Keratinocyte (primary cell): Measurements from ENCODE around the gene S100P. TPM values are rescaled to one million over a fixed set of nuclear protein-coding genes. Genes with fewer than 3 reads are reported as not detected.
A peak's percentile ranks its signal among the peaks of the same experiment; 100 is the strongest.

ENCODE experiments used
- DNase-seq: peaks from one replicate; pipeline ENCODE4 v3.0.0-alpha.2; 2011; ENCODE audit warnings: low read depth, missing footprints, low spot score
- FAIRE-seq: peaks from 2 replicates; lab custom pipeline; 2011; peaks lifted over from hg19 to GRCh38; lab: Jason Lieb, UNC
- H2AFZ ChIP-seq: 2 replicates; pipeline ENCODE4 v1.6.0; 2012; ENCODE audit warnings: low read length, control low read depth, inconsistent platforms; ENCODE audit not compliant: control insufficient read depth
- H3K27ac ChIP-seq: 2 replicates; pipeline ENCODE4 v1.5.1; 2011; ENCODE audit warnings: low read length; ENCODE audit not compliant: control insufficient read depth, insufficient read depth
- H3K27me3 ChIP-seq: 3 replicates; pipeline ENCODE4 v1.6.0; 2011; ENCODE audit warnings: low read length; ENCODE audit not compliant: control insufficient read depth, insufficient read depth; ENCODE audit errors: extremely low read depth
- H3K36me3 ChIP-seq, 2 experiments: 2 replicates in 1 of 2; 3 replicates in 1 of 2; pipeline ENCODE4 v1.5.1; 2011; ENCODE audit warnings: low read length in 2 of 2, mild to moderate bottlenecking in 1 of 2; ENCODE audit not compliant: control insufficient read depth in 2 of 2, insufficient read depth in 2 of 2; ENCODE audit errors: extremely low read depth in 1 of 2
- H3K4me1 ChIP-seq: 3 replicates; pipeline ENCODE4 v1.5.1; 2011; ENCODE audit warnings: low read length; ENCODE audit not compliant: control insufficient read depth, insufficient read depth; ENCODE audit errors: extremely low read depth
- H3K4me2 ChIP-seq: 3 replicates; pipeline ENCODE4 v1.6.0; 2011; ENCODE audit warnings: low read depth, low read length; ENCODE audit not compliant: control insufficient read depth, insufficient read depth; ENCODE audit errors: extremely low read depth
- H3K4me3 ChIP-seq, 3 experiments: fragments of 200-600 bp in 1 of 3; sonication (generic) in 1 of 3; 2 replicates in 2 of 3; 3 replicates in 1 of 3; pipeline ENCODE4 v1.5.1; 2011 to 2016; ENCODE audit warnings: low read length in 3 of 3, mild to moderate bottlenecking in 3 of 3, control low read depth in 2 of 3, inconsistent platforms in 1 of 3, low read depth in 1 of 3, mixed read lengths in 1 of 3, mixed run types in 1 of 3, moderate library complexity in 1 of 3; ENCODE audit not compliant: control insufficient read depth in 2 of 3, insufficient read depth in 2 of 3; ENCODE audit errors: extremely low read depth in 1 of 3
- H3K79me2 ChIP-seq: 2 replicates; pipeline ENCODE4 v1.6.0; 2012; ENCODE audit warnings: low read length; ENCODE audit not compliant: control insufficient read depth, insufficient read depth
- H3K9ac ChIP-seq: 3 replicates; pipeline ENCODE4 v1.6.0; 2011; ENCODE audit warnings: low read length; ENCODE audit not compliant: control insufficient read depth, insufficient read depth; ENCODE audit errors: extremely low read depth
- H3K9me1 ChIP-seq: 3 replicates; pipeline ENCODE4 v1.6.0; 2011; ENCODE audit warnings: low read length; ENCODE audit not compliant: control insufficient read depth, insufficient read depth; ENCODE audit errors: extremely low read depth
- H3K9me3 ChIP-seq: 2 replicates; pipeline ENCODE4 v1.5.1; 2012; ENCODE audit warnings: low read depth, low read length; ENCODE audit not compliant: control insufficient read depth
- H4K20me1 ChIP-seq: 3 replicates; pipeline ENCODE4 v1.6.0; 2011; ENCODE audit warnings: low read length; ENCODE audit not compliant: control insufficient read depth, insufficient read depth; ENCODE audit errors: extremely low read depth
- EZH2 ChIP-seq: IDR thresholded peaks from one replicate; pipeline ENCODE4 v1.6.1; 2012; ENCODE audit warnings: inconsistent platforms, mild to moderate bottlenecking, low read length, moderate library complexity
- dilution Hi-C: fragments of 300-500 bp; cut with MboI; formaldehyde crosslinking; loops from one replicate; pipeline ENCODE4 v1.7.0; 2020; ENCODE audit warnings: low sequenced_read_pairs; ENCODE audit not compliant: extremely low pct_ligation_motif_present
- polyA plus RNA-seq, 5 experiments: library from polyadenylated mRNA; depleted of rRNA in 3 of 5; stranded (reverse) in 3 of 5; stranded (forward) in 1 of 5; unstranded in 1 of 5; fragments of >200 nt; gene quantifications; 1 replicate in 1 of 5; 2 replicates in 3 of 5; 3 replicates in 1 of 5; pipeline versions ENCODE4 v1.2.1 to v1.2.3, GENCODE V29; 2011 to 2012; ENCODE audit warnings: missing spikeins in 2 of 5, low read depth in 1 of 5, low replicate concordance in 1 of 5
- TF ChIP-seq, protein P1 (sequence below), 3 experiments: IDR thresholded peaks in 1 of 3; conservative IDR thresholded peaks in 1 of 3; optimal IDR thresholded peaks in 1 of 3; 2 replicates in 2 of 3; 3 replicates in 1 of 3; pipeline versions ENCODE3 to v1.5.1; 2011; ENCODE audit warnings: low read length in 3 of 3, mild to moderate bottlenecking in 3 of 3, moderate library complexity in 2 of 3, control low read depth in 1 of 3, inconsistent platforms in 1 of 3; ENCODE audit not compliant: insufficient read depth in 2 of 3; ENCODE audit errors: extremely low read depth in 1 of 3

S100P gene
- polyA plus RNA-seq, 1 donor (not counting 4 experiments of a cell fraction or from before 2014, with no cell fraction given), result 1.7 TPM

DNA sequence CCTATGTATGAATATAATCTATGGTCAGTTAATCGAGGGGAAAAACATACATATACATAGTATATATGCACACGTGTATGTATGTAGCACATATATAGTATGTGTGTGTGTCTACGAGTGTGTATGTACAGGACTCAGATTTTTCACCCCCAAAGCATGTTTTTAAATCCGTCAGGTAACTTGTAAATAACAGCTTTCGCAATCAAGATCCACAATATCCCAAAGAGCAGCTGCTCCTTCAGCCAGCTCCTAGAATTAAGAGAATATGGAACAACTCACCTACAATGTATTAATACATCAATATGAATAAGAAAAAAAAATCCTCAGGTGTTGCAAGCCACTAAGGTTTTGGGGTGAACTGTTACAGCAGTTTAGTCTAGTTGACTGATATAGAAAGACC is 12.5 kb downstream of the S100P start:
- Histone ChIP-seq H3K4me3 (no peak overlapping the region), H2AFZ (no peak overlapping the region), H3K9ac (no peak overlapping the region), H3K4me1 (peaks cover 19% of the 10 kb centered on the region), H3K27me3 (no peaks in the 10 kb centered on the region), H3K27ac (no peak overlapping the region), H3K79me2 (peaks cover 49% of the 10 kb centered on the region), H3K9me3 (no peaks in the 10 kb centered on the region), H3K9me1 (no peaks in the 10 kb centered on the region), H3K36me3 (peaks cover 5 to 9% of the 10 kb centered on the region in 2 experiments), H3K4me2 (no peak overlapping the region), H4K20me1 (no peaks in the 10 kb centered on the region)
- FAIRE-seq, result no peak
- dilution Hi-C loops, result no loop called here
- no peak for TF ChIP-seq EZH2
- TF ChIP-seq, protein P1, sequence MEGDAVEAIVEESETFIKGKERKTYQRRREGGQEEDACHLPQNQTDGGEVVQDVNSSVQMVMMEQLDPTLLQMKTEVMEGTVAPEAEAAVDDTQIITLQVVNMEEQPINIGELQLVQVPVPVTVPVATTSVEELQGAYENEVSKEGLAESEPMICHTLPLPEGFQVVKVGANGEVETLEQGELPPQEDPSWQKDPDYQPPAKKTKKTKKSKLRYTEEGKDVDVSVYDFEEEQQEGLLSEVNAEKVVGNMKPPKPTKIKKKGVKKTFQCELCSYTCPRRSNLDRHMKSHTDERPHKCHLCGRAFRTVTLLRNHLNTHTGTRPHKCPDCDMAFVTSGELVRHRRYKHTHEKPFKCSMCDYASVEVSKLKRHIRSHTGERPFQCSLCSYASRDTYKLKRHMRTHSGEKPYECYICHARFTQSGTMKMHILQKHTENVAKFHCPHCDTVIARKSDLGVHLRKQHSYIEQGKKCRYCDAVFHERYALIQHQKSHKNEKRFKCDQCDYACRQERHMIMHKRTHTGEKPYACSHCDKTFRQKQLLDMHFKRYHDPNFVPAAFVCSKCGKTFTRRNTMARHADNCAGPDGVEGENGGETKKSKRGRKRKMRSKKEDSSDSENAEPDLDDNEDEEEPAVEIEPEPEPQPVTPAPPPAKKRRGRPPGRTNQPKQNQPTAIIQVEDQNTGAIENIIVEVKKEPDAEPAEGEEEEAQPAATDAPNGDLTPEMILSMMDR (optimal IDR thresholded peaks at IDR 0.05 in 1 of 3, IDR thresholded peaks at IDR 0.05 in 1 of 3, conservative IDR thresholded peaks at IDR 0.05 in 1 of 3; ENCODE audit: extremely low read depth in 1 of 3, insufficient read depth in 2 of 3, low read length in 3 of 3), result no peak
- DNase-seq, result no peak

DNA sequence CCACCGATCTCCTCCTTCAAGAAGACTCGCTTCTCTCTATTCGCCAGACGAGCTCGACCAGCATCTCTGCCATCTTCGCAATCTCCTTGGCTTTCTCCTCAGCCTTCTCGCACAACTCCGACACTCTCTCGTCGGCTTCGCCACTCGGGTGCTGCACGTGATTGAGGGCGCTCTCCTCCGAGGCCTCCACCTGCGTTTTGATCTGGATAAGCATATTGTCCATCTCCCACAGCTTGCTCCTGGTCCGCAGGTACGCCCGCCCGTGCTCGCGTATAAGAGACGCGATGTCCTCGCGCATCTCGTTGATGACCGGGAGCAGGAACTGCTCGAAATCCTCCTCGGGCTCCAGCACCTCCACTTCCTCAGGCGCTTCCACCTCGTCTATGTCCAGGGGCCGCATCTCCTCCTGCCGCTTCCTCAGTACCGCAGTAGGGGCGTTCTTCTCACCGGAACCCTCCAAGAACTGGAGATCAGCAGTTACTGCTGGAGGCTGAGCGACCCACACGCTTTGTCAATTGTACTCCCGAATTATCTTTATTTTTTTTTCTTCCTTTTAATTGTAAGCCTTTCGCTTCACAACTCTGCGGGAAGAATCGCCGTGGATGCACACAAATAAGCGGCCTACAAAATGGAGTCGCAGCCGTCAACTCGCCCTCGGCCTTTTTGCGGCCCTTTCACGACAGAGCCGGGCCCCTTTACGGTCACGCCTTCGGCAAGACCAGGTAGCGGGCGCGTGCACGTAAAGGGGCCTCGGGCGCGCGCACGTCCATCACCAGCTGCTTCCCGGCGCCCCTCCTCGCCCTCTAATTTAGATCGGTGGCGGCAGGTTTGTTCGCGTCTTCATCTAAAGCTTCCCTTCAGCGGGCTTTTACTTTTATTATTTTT is 15.8 kb downstream of the S100P start, which contains the start of gene MRFAP1L1:
TSS of gene MRFAP1L1 (minus strand) at position 636 of the 885 bp plus-strand sequence. CDS start at position 400, 236 bp downstream.
- Histone ChIP-seq H2AFZ (peak within 1 kb of the TSS; percentile 97), H3K9me1 (no peaks in the 10 kb centered on the region), H3K27ac (peak within 1 kb of the TSS; percentile 85), H3K4me1 (peaks cover 19% of the 10 kb centered on the region), H4K20me1 (no peaks in the 10 kb centered on the region), H3K9ac (peak within 1 kb of the TSS; percentile 88), H3K4me3 (peak within 1 kb of the TSS; percentile 62 to 93 (median 85)), H3K9me3 (no peaks in the 10 kb centered on the region), H3K79me2 (peaks cover 46% of the 10 kb centered on the region), H3K36me3 (peaks cover 5 to 9% of the 10 kb centered on the region in 2 experiments), H3K27me3 (no peaks in the 10 kb centered on the region), H3K4me2 (peak within 1 kb of the TSS; percentile 99)
- FAIRE-seq, result peak; percentile 34
- dilution Hi-C loops, result no loop called here
- no peak for TF ChIP-seq EZH2
- TF ChIP-seq, protein P1 (optimal IDR thresholded peaks at IDR 0.05 in 1 of 3, IDR thresholded peaks at IDR 0.05 in 1 of 3, conservative IDR thresholded peaks at IDR 0.05 in 1 of 3; ENCODE audit: extremely low read depth in 1 of 3, insufficient read depth in 2 of 3, low read length in 3 of 3), result peak in 1 of 3 experiments; percentile 12
- DNase-seq, result peak; percentile 75
